B cell (primary cell): ENCODE data around the gene KMT2D. TPM values are rescaled to one million over a fixed set of nuclear protein-coding genes. Genes with fewer than 3 reads are reported as not detected.

Experiments
- ATAC-seq: fragments of 200-7000 bp; cut with Tn5 transposase; one replicate; pipeline ENCODE4 v1.10.0; 2021; ENCODE audit warnings: low read depth, mild to moderate bottlenecking, moderate number of reproducible peaks, moderate library complexity
- CTCF ChIA-PET: fragments of 350-600 bp; sonication (Branson Sonifier 250); formaldehyde crosslinking; loops from one replicate; lab custom pipeline; 2021; ENCODE audit warnings: antibody characterized with exemption, inconsistent platforms; lab: Charles Lee
- POLR2A ChIA-PET: fragments of 350-600 bp; sonication (Branson Sonifier 250); formaldehyde crosslinking; loops from one replicate; lab custom pipeline; 2021; ENCODE audit warnings: antibody characterized with exemption; lab: Charles Lee
- DNase-seq: peaks from one replicate; pipeline ENCODE4 v3.0.0; 2013
- H2AFZ ChIP-seq: 2 replicates; pipeline ENCODE4 v1.6.1; 2012; ENCODE audit warnings: mild to moderate bottlenecking, low read depth, low read length; ENCODE audit not compliant: insufficient read depth, poor library complexity, severe bottlenecking
- H3K27ac ChIP-seq, 2 donors: 1 replicate in 1 of 2; 2 replicates in 1 of 2; pipeline ENCODE4 v1.5.1; 2012 to 2013; ENCODE audit warnings: low read length in 2 of 2, mild to moderate bottlenecking in 2 of 2, moderate library complexity in 1 of 2
- H3K27me3 ChIP-seq, 4 experiments: fragments of 200-600 bp in 1 of 4; sonication (generic) in 1 of 4; replicated peaks in 1 of 4; 1 replicate in 2 of 4; 2 replicates in 2 of 4; pipeline versions ENCODE4 v1.6.1 to v1.7.0; 2013 to 2016; ENCODE audit warnings: low read length in 3 of 4, mild to moderate bottlenecking in 2 of 4, mixed read lengths in 1 of 4, moderate library complexity in 1 of 4; ENCODE audit not compliant: insufficient read depth in 4 of 4, control insufficient read depth in 3 of 4; ENCODE audit errors: control extremely low read depth in 1 of 4
- H3K36me3 ChIP-seq, 2 experiments: replicated peaks in 1 of 2; 1 replicate in 1 of 2; 2 replicates in 1 of 2; pipeline versions ENCODE4 v1.6.1 to v1.7.1; 2013; ENCODE audit warnings: low read length in 1 of 2; ENCODE audit not compliant: insufficient read depth in 2 of 2, control insufficient read depth in 1 of 2; ENCODE audit errors: control extremely low read depth in 1 of 2, extremely low read depth in 1 of 2
- H3K4me1 ChIP-seq, 2 donors: fragments of 200-600 bp in 1 of 2; sonication (generic) in 1 of 2; 1 replicate in 1 of 2; 2 replicates in 1 of 2; pipeline versions ENCODE4 v1.5.1 to v1.6.1; 2013 to 2017; ENCODE audit warnings: low read length in 2 of 2; ENCODE audit not compliant: control insufficient read depth in 2 of 2, insufficient read depth in 2 of 2
- H3K4me2 ChIP-seq: replicated peaks from 2 replicates; pipeline ENCODE3; 2012; ENCODE audit warnings: mild to moderate bottlenecking, low read depth, low read length; ENCODE audit not compliant: poor library complexity, severe bottlenecking
- H3K4me3 ChIP-seq, 5 experiments: fragments of 200-600 bp in 1 of 5; sonication (generic) in 1 of 5; 1 replicate in 3 of 5; 2 replicates in 2 of 5; pipeline versions ENCODE4 v1.5.1 to v1.7.0; 2011 to 2016; ENCODE audit warnings: low read length in 4 of 5, mild to moderate bottlenecking in 4 of 5, low read depth in 2 of 5, control low read depth in 1 of 5, moderate library complexity in 1 of 5; ENCODE audit not compliant: insufficient read depth in 1 of 5; ENCODE audit errors: control extremely low read depth in 1 of 5, extremely low read depth in 1 of 5
- H3K79me2 ChIP-seq: fragments of 200-600 bp; sonication (generic); one replicate; pipeline ENCODE4 v1.6.0; 2016; ENCODE audit warnings: low read length; ENCODE audit not compliant: control insufficient read depth, insufficient read depth
- H3K9ac ChIP-seq: fragments of 200-600 bp; sonication (generic); 2 replicates; pipeline ENCODE4 v1.6.1; 2017; ENCODE audit warnings: mild to moderate bottlenecking, low read length, moderate library complexity
- H3K9me3 ChIP-seq, 3 donors: one replicate each; pipeline versions ENCODE4 v1.6.1 to v1.7.1; 2013; ENCODE audit warnings: low read length in 2 of 3; ENCODE audit not compliant: control insufficient read depth in 2 of 3, insufficient read depth in 1 of 3; ENCODE audit errors: control extremely low read depth in 1 of 3
- H4K20me1 ChIP-seq: 2 replicates; pipeline ENCODE4 v1.6.0; 2012; ENCODE audit warnings: mild to moderate bottlenecking, low read length; ENCODE audit not compliant: insufficient read depth, control insufficient read depth, poor library complexity, severe bottlenecking
- H3K27ac Mint-ChIP-seq: one replicate; pipeline ENCODE4 v1.8.0; 2021; ENCODE audit warnings: mixed read lengths
- H3K27me3 Mint-ChIP-seq: one replicate; pipeline ENCODE4 v1.8.0; 2021; ENCODE audit warnings: mixed read lengths
- H3K4me1 Mint-ChIP-seq: one replicate; pipeline ENCODE4 v1.8.0; 2021; ENCODE audit warnings: mixed read lengths
- H3K4me3 Mint-ChIP-seq: one replicate; pipeline ENCODE4 v1.8.0; 2021; ENCODE audit warnings: mixed read lengths
- H3K9me3 Mint-ChIP-seq: one replicate; pipeline ENCODE4 v1.8.0; 2022; ENCODE audit warnings: mixed read lengths; ENCODE audit not compliant: insufficient read depth
- EZH2 ChIP-seq: IDR thresholded peaks from 2 replicates; pipeline ENCODE4 v1.6.1; 2012; ENCODE audit warnings: borderline replicate concordance, low read depth, mild to moderate bottlenecking, moderate library complexity, low read length; ENCODE audit not compliant: insufficient read depth, poor library complexity, severe bottlenecking
- WGBS: methylation state at CpG from one replicate; pipeline ENCODE4 v1.1.5; 2013; ENCODE audit warnings: missing lambda C conversion rate; ENCODE audit not compliant: insufficient coverage; 5-methylcytosine and 5-hydroxymethylcytosine counted together
- intact Hi-C: fragments of 100-400 bp; cut with micrococcal nuclease; formaldehyde crosslinking; loops from one replicate; pipeline ENCODE4 v1.10.0; 2022
- polyA plus RNA-seq: library from polyadenylated mRNA; depleted of rRNA; stranded (reverse); fragments of >200 nt; gene quantifications from 2 replicates; pipeline ENCODE4 v1.2.3, GENCODE V29; 2012
- total RNA-seq, 2 donors: library from RNA; stranded (reverse); fragments of 120-200 nt in 1 of 2; gene quantifications; 1 replicate in 1 of 2; 2 replicates in 1 of 2; pipeline versions ENCODE4 v1.2.3 to v1.2.4, GENCODE V29; 2013 to 2022
- TF ChIP-seq, protein P1 (sequence below): fragments of 200-600 bp; IDR thresholded peaks from one replicate; pipeline ENCODE4 v1.8.0; 2022; ENCODE audit warnings: antibody characterized with exemption, mild to moderate bottlenecking

Gene KMT2D
- total and polyA plus RNA-seq, 2 donors (not counting 1 experiment from before 2014, with no cell fraction given), result 64.0 to 179 TPM

GRCh38 chr12:49088150-49088931 is 27.7 kb upstream of the KMT2D start:
- Mint-ChIP-seq H3K27me3 (peaks cover 46% of the 10 kb centered on the region), H3K27ac (no peak overlapping the region), H3K4me3 (peak overlapping the region; percentile 70), H3K4me1 (peaks cover 38% of the 10 kb centered on the region), H3K9me3 (no peaks in the 10 kb centered on the region)
- peak overlapping the region; percentile 66 for H3K4me2 ChIP-seq
- DNase-seq (peak; percentile 88), ATAC-seq (peak; percentile 92)
- peak overlapping the region; percentile 53 for H2AFZ ChIP-seq
- H3K36me3 ChIP-seq, result no peaks in the 10 kb centered on the region
- intact Hi-C loops, result loop anchor here (1.0 kb wide), 4 partner anchors 18 to 147 kb away; no protein-coding TSS in a partner anchor
- H3K79me2 ChIP-seq, result no peaks in the 10 kb centered on the region
- peaks cover 47 to 48% of the 10 kb centered on the region in 2 donors for H3K4me1 ChIP-seq
- TF ChIP-seq EZH2, result no peak
- TF ChIP-seq, protein P1, sequence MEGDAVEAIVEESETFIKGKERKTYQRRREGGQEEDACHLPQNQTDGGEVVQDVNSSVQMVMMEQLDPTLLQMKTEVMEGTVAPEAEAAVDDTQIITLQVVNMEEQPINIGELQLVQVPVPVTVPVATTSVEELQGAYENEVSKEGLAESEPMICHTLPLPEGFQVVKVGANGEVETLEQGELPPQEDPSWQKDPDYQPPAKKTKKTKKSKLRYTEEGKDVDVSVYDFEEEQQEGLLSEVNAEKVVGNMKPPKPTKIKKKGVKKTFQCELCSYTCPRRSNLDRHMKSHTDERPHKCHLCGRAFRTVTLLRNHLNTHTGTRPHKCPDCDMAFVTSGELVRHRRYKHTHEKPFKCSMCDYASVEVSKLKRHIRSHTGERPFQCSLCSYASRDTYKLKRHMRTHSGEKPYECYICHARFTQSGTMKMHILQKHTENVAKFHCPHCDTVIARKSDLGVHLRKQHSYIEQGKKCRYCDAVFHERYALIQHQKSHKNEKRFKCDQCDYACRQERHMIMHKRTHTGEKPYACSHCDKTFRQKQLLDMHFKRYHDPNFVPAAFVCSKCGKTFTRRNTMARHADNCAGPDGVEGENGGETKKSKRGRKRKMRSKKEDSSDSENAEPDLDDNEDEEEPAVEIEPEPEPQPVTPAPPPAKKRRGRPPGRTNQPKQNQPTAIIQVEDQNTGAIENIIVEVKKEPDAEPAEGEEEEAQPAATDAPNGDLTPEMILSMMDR, result peak; percentile 96
- H3K27me3 ChIP-seq, result peaks cover 0 to 56% (median 37%) of the 10 kb centered on the region in 4 experiments
- POLR2A ChIA-PET, result interaction anchor here (0.7 to 1.9 kb wide), 3 partner anchors 43 to 147 kb away, joined by 4 to 8 read pairs (median 4); partner anchors contain the start of genes TUBA1A and TUBA1B
- CTCF ChIA-PET, result interaction anchor here (0.6 to 6.9 kb wide), 32 partner anchors 9 to 254 kb away, joined by 3 to 193 read pairs (median 4); partner anchors contain the start of genes DHH, LMBR1L, RHEBL1 and TUBA1A
- H3K9me3 ChIP-seq, result peaks cover 0 to 15% (median 0%) of the 10 kb centered on the region in 3 donors
- peaks cover 15% of the 10 kb centered on the region for H4K20me1 ChIP-seq
- H3K27ac ChIP-seq, result no peak overlapping the region
- peak overlapping the region in 1 of 5 experiments; percentile 10 for H3K4me3 ChIP-seq
- no peak overlapping the region for H3K9ac ChIP-seq
- 1% methylated on average over 15 of the region's 18 CpGs for WGBS
